GM19438 (cell line): Measurements from ENCODE around the gene UBTF.

Experiments used
- ATAC-seq: cut with Tn5 transposase; IDR thresholded peaks from one replicate; pipeline ENCODE4 v1.9.1; 2021; ENCODE audit warnings: low read depth; ENCODE audit not compliant: unreplicated experiment

Gene UBTF, protein sequence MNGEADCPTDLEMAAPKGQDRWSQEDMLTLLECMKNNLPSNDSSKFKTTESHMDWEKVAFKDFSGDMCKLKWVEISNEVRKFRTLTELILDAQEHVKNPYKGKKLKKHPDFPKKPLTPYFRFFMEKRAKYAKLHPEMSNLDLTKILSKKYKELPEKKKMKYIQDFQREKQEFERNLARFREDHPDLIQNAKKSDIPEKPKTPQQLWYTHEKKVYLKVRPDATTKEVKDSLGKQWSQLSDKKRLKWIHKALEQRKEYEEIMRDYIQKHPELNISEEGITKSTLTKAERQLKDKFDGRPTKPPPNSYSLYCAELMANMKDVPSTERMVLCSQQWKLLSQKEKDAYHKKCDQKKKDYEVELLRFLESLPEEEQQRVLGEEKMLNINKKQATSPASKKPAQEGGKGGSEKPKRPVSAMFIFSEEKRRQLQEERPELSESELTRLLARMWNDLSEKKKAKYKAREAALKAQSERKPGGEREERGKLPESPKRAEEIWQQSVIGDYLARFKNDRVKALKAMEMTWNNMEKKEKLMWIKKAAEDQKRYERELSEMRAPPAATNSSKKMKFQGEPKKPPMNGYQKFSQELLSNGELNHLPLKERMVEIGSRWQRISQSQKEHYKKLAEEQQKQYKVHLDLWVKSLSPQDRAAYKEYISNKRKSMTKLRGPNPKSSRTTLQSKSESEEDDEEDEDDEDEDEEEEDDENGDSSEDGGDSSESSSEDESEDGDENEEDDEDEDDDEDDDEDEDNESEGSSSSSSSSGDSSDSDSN

DNA sequence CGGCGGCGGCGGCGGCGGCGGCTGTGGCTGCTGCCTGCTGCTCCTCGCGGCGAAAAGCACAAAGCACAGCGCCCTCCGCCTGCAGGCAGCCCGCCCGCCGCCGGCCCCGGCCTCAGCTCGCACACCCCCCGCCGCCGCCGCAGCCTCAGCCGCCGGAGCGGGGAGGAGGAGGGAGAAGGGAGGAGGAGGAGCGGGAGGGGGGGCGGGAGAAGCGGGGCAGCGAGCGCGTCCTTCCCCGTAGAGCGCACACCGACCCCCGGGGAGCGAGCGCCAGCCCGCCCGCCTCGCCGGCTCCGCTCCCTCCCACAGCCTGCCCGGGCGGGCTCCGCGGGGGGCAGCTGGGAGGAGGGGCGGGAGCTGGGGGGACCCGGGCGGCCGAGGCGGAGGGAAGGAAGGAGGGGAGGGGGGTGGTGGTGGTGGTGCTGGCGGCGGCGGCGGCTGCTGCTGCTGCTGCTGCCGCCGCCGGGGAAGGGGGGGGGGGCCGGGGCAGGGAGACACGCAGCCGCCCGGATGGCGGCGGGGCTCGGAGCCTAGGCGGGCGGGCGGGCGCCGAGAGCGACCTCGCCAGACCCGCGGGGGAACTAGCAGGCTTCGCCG lies at the start of gene UBTF:
Gene UBTF (minus strand): TSS at position 60 of the 597 bp plus-strand sequence. CDS start 1,446 bp downstream, outside the sequence.
- peak; percentile 3 for ATAC-seq

DNA sequence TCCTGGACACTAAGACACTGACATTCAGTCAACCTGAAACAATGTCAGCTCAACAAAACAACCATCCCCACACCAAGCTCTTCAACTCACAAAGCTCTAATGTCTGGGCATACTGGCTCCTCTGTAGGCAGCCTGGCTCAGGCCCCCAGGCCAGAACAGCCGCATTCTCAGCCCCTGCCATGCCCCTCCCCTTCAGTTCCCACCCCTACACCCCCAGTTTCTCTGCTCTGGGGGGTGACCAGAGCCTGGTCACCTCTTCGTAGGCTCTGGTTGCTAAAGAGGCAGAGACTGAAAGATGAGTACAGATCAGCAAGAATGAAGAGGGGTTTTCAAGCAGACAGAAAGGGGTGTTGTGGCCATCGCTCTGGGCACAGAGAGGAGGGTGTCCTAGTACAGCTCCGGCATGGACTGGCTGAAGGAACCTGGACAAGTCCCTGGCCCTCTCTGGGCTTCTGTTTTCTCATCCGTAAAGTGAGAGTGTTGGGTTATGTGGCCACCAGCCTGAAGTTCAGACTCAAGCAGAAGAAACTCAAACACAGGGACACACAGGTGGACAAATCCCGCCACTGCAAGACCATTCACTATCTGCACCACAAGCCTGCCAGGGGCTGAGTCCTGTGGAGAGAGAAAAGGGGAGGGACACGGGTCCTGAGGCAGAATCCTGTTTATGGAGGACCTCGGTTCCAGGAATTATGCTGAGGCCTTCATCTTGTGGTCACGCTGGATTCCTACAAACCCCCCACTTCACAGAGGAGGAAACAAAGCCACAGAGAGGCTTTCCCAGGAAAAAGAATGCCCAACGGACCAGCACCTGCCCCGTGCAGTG lies 49.4 kb upstream of the UBTF start:
- ATAC-seq: no peak

DNA sequence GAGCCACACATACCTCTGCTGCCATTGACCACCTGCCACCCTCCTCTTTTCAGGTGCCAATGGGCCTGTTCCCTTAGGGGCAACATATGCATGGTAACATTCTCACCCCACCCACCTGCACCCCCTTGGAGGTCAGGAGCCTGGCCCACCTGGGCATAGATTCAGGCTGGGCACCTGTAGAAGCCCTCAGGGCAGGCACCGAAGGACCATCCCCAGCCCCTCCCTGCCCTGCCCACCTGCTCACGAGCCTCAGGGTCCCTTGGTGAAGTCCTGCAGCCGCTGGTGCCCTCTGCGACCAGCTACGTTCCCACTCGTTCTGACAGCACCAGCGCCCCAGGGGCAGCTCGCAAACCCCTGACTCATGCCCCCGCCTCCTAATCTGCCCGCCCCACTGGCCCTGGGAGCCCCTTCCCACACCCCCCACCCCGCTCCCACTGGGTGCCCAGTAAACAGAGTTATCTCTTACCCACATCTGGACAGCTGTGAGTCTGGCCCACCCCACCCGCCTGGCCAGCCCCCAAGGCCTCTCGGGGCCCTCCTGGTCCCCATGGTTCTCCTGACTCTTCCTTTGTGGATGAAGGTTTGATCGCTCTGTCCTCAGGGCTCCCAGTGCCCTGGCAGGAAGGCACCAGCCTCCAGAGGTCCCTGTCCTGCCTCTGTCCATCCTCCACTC lies 48.5 kb upstream of the UBTF start, which contains the start of gene SLC4A1:
Gene SLC4A1 (minus strand): TSS at position 318 of the 673 bp plus-strand sequence. CDS start 5,269 bp downstream, outside the sequence.
- no peak for ATAC-seq

DNA sequence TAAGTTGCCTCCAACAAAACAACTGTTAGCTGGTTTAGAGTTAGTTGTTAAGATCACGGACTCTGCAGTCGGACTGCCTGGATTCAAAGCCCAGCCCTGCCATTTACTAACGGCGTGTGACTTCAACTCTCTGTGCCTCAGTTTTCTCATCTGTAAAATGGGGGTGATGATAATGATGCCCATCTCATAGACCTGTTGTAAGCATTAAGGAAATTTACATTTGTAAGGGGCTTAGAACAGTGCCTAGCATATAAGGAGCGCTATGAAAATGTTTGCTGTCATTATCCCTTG lies 47.6 kb upstream of the UBTF start:
- ATAC-seq: no peak

DNA sequence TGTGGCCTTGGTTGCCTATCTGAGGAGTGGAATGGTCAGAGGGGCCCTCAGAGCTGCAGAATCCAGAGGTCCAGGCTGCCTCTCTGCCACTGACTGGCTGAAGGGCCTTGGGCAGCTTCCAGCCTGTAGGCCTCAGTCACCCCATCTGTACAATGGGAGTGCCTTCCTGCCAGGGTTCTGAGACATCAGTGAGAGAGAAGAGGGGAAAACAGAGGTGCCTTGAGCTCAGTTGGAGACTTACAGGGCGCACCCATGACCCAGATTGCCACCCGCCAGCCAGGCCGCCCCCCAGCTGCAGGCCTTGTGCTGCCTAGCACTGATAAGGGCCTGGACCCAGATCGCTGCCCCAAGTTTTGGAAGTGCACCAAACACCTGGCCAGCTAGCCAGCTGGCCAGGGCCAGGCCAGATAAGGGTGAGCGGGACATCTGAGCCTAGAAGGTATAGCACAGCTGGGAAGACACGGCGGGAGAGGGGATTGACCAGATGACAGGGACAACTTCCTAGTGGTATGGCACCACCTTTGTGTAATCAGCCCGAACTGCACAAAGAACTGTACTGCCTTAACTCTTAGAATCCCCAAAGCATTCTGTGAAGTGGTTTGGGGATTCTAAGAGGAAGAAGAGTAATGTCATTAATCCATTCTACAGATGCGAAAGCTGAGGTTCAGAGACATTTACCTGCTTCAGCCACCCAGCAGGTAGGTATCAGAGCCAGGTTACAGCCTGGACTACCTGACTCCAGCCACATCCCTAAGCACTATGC lies 47.1 kb upstream of the UBTF start:
- ATAC-seq: no peak

DNA sequence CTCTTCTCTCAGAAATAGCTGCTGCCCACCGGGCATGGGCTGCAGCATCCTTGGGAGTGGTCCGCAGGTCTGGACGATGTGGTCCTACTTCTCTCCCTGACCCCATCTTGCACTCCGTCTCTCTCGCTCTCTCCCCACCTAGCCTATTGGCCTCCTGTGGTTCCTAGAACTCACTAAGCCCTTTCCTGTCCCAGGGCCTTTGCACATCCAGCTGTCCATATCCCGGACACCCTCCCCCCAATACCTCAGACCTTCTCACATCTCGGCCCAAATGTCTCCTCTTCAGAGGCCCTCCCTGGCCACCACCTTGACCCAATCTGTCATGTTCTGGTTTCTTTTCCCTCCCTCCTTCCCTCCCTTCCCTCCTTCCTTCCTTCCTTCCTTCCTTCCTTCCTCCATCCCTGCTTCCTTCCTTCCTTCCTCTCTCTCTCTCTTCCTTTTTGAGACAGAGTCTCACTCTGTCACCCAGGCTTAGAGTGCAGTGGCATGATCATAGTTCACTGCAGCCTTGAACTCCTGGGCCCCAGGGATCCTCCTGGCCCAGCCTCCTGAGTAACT lies 43.9 kb upstream of the UBTF start:
- no peak for ATAC-seq

DNA sequence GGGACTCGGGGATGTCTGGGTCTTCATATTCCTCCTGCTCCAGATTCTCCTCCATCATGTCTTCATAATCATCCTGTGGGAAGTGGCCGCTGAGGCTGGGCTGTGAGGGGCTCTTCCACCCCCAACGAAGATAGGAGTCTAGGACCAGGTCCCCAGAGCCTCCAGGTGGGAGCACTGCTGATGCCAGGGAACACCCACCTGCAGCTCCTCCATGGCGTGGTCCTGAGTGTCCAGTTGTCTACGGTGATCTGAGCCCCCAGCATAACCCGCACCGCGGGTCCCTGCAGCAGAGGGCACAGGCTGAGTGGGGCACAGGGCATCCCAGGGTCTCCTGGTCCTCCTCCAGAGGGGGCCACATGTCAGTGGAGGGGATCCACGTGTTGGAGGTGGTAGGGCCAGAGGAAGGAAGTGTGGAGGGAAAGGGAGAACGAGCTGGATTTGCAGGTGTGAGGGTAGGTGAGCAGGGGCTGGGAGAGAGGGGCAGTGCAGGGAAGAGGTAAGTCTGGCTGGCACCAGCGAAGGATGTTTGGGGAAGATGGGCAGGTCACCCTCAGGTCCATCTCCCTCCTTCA lies 43.3 kb upstream of the UBTF start:
- no peak for ATAC-seq

DNA sequence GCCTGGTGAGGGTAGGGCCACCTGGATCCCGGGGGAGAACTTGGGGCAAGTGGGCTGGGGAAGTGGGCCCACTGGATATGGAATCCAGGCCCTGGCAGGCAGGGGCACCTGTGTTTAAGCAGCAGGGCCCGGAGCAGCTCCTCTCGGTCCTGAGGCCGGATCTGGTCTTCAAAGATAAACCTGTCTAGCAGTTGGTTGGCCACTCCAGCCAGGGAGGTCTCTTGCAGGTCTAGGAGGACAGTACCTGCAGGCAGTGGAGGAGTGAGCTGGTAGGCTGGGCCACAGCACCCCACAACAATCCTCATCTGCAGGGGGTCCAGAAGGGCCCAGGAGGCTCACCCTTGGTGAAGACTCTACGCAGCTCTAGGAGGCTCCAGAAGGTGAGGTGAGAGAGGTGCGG lies 40.8 kb upstream of the UBTF start:
- ATAC-seq: no peak

DNA sequence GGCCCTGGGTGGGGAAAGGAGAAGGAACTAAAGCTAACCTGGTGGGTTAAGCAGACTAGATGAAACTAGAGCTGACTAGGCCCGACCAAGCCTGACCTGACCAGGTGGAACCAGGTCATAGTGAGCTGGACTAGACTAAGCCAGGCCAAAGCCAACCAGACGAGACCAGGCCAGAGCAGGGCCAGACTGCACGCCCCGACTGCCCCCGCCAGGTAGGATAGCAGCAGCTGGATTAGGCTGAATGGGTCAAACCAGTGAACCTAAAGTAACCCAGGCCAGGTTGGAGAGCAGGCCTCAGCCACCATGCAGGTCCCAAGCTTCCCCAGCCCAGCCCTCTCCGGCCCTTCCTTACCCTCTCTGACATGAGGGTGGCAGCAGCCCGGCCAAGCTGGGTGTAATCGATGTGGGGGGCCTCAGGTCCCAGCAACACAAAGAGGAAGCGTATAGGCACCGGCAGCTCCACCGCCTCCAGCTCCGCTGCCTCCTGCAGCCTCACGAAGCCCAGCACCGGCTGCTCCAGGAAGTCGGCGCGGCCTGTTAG lies 39.4 kb upstream of the UBTF start:
- no peak for ATAC-seq

DNA sequence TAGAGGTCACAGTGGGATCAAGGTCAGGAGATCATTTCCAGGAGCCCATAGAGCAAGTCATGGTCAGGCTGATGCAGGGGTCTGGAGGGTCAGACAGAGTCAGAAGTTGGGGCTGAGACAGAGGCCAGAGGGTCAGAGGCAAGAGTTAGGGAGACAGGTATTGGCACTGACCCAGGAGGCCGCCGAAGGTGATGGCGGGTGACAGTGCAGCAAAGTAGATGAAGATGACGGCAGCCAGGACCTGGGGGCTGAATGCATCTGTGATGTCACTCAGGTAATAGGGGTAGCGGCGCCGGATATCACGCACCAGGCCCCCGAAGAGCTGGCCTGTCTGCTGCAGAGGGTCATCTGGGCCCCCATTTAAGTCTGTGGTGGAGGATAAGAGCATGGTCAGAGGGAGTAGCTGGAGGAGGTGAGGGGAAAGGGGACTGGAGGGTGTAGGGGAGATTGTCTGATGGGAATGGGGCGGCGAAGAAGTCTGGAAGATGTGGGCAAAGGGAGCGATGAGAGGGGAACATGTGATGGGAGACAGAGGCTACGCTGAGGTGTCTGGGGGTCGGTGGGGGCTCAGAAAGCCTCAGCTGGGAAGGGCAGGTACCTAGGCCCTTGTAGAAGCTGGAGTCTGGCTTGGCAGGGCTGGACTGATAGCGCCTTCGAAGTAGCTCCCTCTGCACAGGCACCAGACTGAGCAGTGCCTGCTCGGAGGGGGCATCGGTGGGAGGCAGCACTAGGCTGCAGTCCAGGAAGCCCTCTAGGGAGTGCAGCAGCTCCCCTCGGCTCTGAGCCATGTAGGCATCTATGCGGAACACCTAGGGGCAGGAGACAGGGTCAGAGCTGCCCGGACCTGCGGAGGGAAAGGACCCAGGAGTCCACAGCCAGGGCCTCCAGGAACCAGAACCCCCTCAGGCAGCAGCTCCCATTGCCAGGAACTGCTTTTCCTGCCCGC lies 38.6 kb upstream of the UBTF start:
- no peak for ATAC-seq

DNA sequence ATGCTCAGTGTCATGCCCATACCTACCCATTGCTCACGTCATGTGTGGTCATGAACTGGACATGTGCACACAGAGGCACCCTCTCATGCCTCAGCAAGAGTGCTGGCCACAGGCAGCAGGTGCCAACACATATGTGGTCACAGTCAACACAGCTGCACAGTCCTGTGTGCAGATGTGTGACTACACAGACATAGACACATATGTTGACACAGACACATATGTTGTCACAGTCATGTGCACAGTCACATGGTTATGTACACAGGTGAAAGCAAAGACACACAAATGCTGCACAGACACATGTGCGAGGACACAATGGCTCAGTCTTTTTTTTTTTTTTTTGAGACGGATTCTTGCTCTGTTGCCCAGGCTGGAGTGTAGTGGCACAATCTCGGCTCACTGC lies 37.2 kb upstream of the UBTF start:
- ATAC-seq: no peak

DNA sequence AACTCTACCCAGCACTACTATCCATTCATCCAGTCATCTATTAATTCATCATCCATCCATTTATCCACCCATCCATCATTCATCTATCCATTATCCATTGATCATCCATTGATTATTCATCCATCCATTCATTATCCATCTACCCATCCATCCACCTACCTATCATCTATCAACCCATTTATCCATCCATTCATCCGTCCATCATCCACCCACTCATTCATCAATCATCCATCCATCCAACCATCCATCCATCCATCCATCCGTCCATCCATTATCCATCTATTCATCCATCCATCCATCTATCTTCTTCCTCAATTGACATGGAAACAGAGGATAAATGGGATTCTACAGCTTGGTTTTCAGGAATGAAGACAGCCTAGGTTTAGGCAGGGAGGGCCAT lies 36.4 kb upstream of the UBTF start:
- no peak for ATAC-seq

DNA sequence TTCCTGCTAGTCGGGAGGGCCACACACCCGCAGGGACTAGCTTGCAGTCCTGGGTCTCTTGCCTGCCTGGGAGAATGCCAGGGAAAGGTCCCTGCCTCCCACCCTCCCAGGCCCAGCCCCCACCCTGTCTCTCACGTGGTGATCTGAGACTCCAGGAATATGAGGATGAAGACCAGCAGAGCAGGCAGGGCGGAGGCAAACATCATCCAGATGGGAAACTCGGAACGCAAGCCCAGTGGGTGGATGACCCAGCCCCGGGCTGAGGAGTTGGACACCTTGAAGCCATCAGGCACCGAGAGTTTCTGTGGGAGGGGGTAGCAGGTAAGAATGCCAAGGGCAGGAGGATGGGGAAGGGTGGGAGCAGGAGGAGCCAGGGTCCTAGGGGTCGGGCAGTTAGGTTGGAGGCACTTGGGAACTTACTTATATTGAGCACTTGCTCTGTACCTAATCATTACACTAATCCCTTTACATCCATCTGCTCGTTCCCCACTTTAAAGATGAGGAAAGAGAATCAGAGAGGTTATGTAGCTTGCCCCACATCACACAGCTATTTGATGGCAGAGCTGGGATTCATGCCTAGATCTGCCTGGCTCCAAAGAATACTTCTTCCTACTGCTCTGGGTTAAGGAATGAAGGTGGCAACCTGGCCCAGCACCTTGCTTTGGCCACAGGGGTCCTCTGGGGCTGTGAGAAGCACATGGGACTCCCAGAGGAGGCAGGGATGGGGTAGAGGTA lies 35.1 kb upstream of the UBTF start:
- no peak for ATAC-seq

DNA sequence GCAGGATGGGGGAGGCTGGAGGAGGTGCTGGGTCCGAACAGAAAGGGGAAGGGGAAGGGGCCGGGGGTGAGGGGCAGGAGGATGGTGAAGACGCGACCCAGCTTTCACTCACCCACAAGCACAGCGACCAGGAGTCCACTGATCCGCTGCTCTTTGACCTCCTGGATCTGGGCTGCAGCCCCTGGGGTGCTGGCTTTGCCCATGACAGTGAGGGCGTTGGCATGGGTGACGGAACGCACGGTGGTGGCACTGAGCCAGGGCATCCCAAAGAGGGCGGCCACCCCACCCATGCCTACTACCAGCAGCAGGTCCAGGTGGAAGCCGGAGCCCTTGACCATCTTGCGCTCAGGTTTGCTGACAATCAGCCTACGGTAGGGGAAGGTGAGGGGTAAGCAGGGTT lies 33.5 kb upstream of the UBTF start:
- ATAC-seq: no peak

DNA sequence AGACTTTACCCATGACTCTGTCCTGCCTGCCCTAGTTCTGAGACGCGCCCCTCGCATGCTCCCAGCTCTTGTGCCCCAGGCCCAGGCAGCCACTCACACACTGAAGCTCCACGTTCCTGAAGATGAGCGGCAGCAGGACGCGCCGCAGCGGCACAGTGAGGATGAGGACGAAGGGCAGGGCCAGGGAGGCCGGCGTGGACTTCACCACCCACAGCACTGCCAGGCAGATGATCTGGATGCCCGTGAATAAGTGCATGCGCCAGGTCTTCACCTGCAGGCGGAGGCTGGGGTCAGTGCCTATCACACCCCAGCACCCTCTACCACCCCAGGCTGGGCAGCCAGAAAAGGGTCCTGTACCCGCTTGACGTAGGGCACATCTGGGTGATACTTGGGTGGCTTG lies 31.6 kb upstream of the UBTF start:
- no peak for ATAC-seq

DNA sequence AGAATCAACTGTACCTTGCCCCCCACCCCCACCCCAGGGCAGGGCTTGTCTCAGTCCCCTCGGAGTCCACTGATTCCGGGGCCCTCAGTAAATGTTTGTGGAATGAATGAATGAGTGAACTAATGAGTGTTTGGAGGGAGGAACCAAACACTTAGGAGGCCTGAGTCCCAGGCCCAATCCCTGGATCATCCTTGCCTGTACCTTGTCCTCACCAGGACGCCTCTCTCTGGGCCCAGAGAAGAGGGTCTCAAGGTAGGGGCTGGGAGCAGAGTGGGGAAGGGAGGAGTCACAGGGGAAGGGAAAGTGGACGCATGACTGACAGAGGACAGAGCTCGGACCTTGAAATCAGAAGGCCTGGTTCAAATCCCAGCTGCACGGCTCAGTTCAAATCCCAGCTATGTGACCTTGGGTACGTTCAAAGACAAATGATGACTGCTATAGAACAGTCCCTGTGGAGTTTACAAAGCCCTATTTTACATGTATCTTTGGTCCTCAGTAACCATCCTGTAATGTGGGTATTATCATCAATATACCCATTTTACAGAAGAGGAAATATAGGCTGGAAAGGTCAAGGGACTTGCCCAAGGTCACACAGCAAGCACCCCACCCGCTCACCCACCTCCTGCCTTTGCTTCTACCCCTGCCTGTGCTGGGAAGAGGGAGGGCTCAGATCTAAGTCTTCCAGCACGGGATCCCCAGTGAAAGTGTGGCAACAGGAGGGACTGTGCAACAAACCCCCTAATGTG lies 30.2 kb upstream of the UBTF start:
- ATAC-seq: no peak
